Vagina (tissue), 2 donors: ENCODE results near the gene HAAO.

ENCODE experiments used
- POLR2A ChIP-seq, 2 donors: fragments of 450-650 bp; IDR thresholded peaks; one replicate each; pipeline ENCODE4 v1.6.1; 2017; ENCODE audit warnings: antibody characterized with exemption in 2 of 2, mild to moderate bottlenecking in 2 of 2, moderate library complexity in 2 of 2
- POLR2AphosphoS5 ChIP-seq, 2 donors: sonication (generic); formaldehyde crosslinking; IDR thresholded peaks; one replicate each; pipeline ENCODE4 v1.9.0; 2017; ENCODE audit warnings: antibody characterized with exemption in 2 of 2, mild to moderate bottlenecking in 2 of 2, low read depth in 1 of 2; ENCODE audit not compliant: insufficient read depth in 1 of 2
- TF ChIP-seq, protein P1 (sequence below), 3 experiments: fragments of 450-650 bp in 2 of 3; fragments of 200-600 bp in 1 of 3; sonication (generic) in 1 of 3; IDR thresholded peaks; one replicate each; pipeline ENCODE4 v1.5.1; 2017 to 2019; ENCODE audit warnings: antibody characterized with exemption in 3 of 3, mild to moderate bottlenecking in 2 of 3, moderate library complexity in 2 of 3

DNA sequence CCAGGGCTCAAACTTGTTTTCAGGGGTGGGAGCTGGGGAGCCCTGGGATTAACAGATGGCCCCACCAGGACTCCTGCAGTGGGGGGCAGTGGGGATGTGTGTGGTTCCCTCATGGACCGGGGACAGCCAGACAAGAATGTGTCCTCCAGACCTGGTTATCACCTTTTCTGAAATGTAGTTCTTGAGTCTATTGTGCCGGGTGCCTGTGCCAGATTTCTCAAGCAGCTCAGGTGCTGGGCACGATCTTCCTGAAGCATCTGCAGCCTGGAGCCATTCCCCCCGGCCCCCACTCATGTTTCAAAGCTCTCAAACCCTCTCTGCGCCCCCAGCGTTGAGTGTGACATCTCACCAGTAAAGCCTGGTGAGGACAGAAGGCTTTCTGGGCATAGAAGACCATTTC lies 48.4 kb upstream of the HAAO start:
- TF ChIP-seq, protein P1, sequence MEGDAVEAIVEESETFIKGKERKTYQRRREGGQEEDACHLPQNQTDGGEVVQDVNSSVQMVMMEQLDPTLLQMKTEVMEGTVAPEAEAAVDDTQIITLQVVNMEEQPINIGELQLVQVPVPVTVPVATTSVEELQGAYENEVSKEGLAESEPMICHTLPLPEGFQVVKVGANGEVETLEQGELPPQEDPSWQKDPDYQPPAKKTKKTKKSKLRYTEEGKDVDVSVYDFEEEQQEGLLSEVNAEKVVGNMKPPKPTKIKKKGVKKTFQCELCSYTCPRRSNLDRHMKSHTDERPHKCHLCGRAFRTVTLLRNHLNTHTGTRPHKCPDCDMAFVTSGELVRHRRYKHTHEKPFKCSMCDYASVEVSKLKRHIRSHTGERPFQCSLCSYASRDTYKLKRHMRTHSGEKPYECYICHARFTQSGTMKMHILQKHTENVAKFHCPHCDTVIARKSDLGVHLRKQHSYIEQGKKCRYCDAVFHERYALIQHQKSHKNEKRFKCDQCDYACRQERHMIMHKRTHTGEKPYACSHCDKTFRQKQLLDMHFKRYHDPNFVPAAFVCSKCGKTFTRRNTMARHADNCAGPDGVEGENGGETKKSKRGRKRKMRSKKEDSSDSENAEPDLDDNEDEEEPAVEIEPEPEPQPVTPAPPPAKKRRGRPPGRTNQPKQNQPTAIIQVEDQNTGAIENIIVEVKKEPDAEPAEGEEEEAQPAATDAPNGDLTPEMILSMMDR (IDR thresholded peaks at IDR 0.05): no peak
- TF ChIP-seq POLR2A (IDR thresholded peaks at IDR 0.05) (no peak), POLR2AphosphoS5 (IDR thresholded peaks at IDR 0.05; ENCODE audit: insufficient read depth in 1 of 2, low read depth in 1 of 2) (no peak)
